Glutamatergic neuron (in vitro differentiated cells): Measurements from ENCODE around the gene EMSY. TPM values are rescaled to one million over a fixed set of nuclear protein-coding genes. Genes with fewer than 3 reads are reported as not detected.

Experiments used
- DNase-seq: peaks from one replicate; pipeline ENCODE4 v3.0.0; 2022
- H3K27ac Mint-ChIP-seq: one replicate; pipeline ENCODE4 v1.8.0; 2020; ENCODE audit warnings: mild to moderate bottlenecking, mixed read lengths, inconsistent platforms; ENCODE audit not compliant: unreplicated experiment
- H3K27me3 Mint-ChIP-seq: one replicate; pipeline ENCODE4 v1.8.0; 2020; ENCODE audit warnings: mild to moderate bottlenecking, moderate library complexity, mixed read lengths, inconsistent platforms; ENCODE audit not compliant: unreplicated experiment
- H3K36me3 Mint-ChIP-seq: one replicate; pipeline ENCODE4 v1.8.0; 2020; ENCODE audit warnings: mild to moderate bottlenecking, mixed read lengths, inconsistent platforms; ENCODE audit not compliant: unreplicated experiment
- H3K4me1 Mint-ChIP-seq: one replicate; pipeline ENCODE4 v1.8.0; 2020; ENCODE audit warnings: mild to moderate bottlenecking, low read depth, mixed read lengths, inconsistent platforms; ENCODE audit not compliant: unreplicated experiment
- H3K4me3 Mint-ChIP-seq: one replicate; pipeline ENCODE4 v1.8.0; 2020; ENCODE audit warnings: mild to moderate bottlenecking, mixed read lengths, inconsistent platforms; ENCODE audit not compliant: unreplicated experiment
- H3K9me3 Mint-ChIP-seq: one replicate; pipeline ENCODE4 v1.8.0; 2020; ENCODE audit warnings: mild to moderate bottlenecking, moderate library complexity, mixed read lengths, inconsistent platforms; ENCODE audit not compliant: unreplicated experiment
- CTCF ChIP-seq: fragments of 200-600 bp; sonication (generic); IDR thresholded peaks from one replicate; pipeline ENCODE4 v1.5.0; 2021; ENCODE audit not compliant: partially characterized antibody, unreplicated experiment
- total RNA-seq: library from RNA; stranded (reverse); fragmentation: NEBNext Ultra II Directional; extraction: Animal tissue kit (Norgen Biotek cat#: 25700); gene quantifications from one replicate; pipeline ENCODE4 v1.2.1, GENCODE V29; 2021; ENCODE audit not compliant: unreplicated experiment

The EMSY gene
- total RNA-seq, 1 donor from 2014 or later, result 31.4 TPM

- Mint-ChIP-seq H3K27ac (no peak overlapping the region), H3K9me3 (no peaks in the 10 kb centered on the region), H3K36me3 (no peaks in the 10 kb centered on the region), H3K27me3 (no peaks in the 10 kb centered on the region), H3K4me3 (no peak overlapping the region), H3K4me1 (peaks cover 5% of the 10 kb centered on the region)
- no peak for TF ChIP-seq CTCF
- no peak for DNase-seq
Measured at GRCh38 chr11:76406359-76406758, 38.5 kb upstream of the EMSY start.

GRCh38 chr11:76408171-76408965 lies 36.5 kb upstream of the EMSY start:
- no peaks in the 10 kb centered on the region for H3K27me3 Mint-ChIP-seq
- H3K4me1 Mint-ChIP-seq, result peaks cover 5% of the 10 kb centered on the region
- TF ChIP-seq CTCF, result no peak
- H3K36me3 Mint-ChIP-seq, result no peaks in the 10 kb centered on the region
- no peak overlapping the region for H3K4me3 Mint-ChIP-seq
- DNase-seq, result no peak
- H3K27ac Mint-ChIP-seq, result peak overlapping the region; percentile 63
- no peaks in the 10 kb centered on the region for H3K9me3 Mint-ChIP-seq

GRCh38 chr11:76410851-76411357 lies 33.9 kb upstream of the EMSY start:
- TF ChIP-seq CTCF, result no peak
- Mint-ChIP-seq H3K27ac (no peak overlapping the region), H3K4me3 (no peak overlapping the region), H3K36me3 (no peaks in the 10 kb centered on the region), H3K27me3 (no peaks in the 10 kb centered on the region), H3K4me1 (peaks cover 5% of the 10 kb centered on the region), H3K9me3 (no peaks in the 10 kb centered on the region)
- no peak for DNase-seq

GRCh38 chr11:76415073-76415472 lies 29.7 kb upstream of the EMSY start:
- no peak for TF ChIP-seq CTCF
- DNase-seq, result no peak
- H3K36me3 Mint-ChIP-seq, result no peaks in the 10 kb centered on the region
- H3K9me3 Mint-ChIP-seq, result peaks cover 2% of the 10 kb centered on the region
- no peak overlapping the region for H3K4me3 Mint-ChIP-seq
- no peak overlapping the region for H3K27ac Mint-ChIP-seq
- H3K4me1 Mint-ChIP-seq, result no peaks in the 10 kb centered on the region
- no peaks in the 10 kb centered on the region for H3K27me3 Mint-ChIP-seq

GRCh38 chr11:76419896-76420295 lies 24.9 kb upstream of the EMSY start:
- Mint-ChIP-seq H3K27ac (no peak overlapping the region), H3K4me3 (no peak overlapping the region), H3K4me1 (no peaks in the 10 kb centered on the region), H3K27me3 (no peaks in the 10 kb centered on the region), H3K36me3 (no peaks in the 10 kb centered on the region), H3K9me3 (peaks cover 2% of the 10 kb centered on the region)
- TF ChIP-seq CTCF, result peak; percentile 12
- no peak for DNase-seq
